ENCODE measurements around the gene MSH6.
A peak's percentile ranks its signal among the peaks of the same experiment; 100 is the strongest.

MSH6 gene

DNA sequence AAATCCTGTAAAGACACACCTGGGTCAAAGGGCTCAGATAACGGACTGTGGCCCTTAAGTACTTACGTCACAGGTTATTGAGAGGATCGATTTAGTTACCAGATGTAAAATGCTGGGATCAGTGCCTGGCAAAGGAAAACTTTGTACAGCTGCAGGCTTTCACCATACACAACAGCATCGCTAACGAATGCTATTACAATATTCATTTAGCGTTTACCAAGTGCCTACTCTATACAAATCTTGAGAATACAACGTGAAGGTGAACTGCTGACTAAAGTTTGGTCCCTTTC lies 619 bp upstream of the MSH6 start:
- no peak for DNase-seq

DNA sequence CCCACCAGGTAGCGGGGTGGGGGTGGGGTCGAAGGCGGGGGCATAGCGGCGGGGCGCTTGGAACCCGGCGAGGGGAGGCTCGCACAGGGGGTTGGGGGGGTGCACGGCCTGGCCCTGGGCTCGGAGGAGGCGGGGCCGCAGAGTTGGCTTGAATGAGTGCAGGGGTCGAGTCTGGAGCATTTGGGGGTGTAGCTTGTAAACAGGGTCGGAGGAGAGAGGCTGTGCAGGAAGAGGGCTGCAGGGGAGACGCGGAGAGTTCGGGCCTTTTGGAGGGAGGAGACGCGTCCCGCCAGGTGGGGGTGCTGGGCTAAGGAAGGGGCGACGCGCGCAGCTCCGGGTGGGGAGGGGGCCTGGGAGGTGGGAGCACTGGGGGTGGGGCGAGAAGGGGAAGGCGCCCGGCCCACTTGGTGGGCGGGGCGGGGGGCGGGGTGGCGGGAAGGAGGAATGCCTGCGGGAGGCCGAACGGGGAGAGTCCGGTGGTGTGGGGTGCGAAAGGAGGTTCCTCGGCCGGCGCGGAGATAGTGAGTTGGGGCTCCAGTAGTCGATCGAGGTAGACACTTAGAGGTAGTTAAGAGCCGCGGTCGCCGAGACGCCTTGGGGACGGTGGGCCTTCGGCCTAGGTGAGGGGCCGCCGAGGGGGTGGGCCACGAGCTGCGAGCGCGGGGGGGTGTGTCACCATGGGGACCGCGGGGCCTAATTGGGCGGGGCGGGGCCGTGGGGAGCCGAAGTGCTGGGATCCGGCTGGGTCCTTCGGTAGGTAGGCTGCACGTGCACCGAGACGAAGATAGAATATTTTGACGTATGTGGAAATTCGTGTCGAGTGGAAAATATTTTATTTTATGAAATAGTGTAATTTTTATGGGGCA lies 774 bp downstream of the MSH6 start:
- DNase-seq, result peak; percentile 63 to 75

- DNase-seq, result no peak
These were observed 1.5 kb downstream of the MSH6 start for GRCh38 chr2:47784352-47784851.

- peak; percentile 85 to 90 for DNase-seq
These were observed 3.0 kb downstream of the MSH6 start for GRCh38 chr2:47785986-47786385.

GRCh38 chr2:47796090-47796697 lies 13.2 kb downstream of the MSH6 start:
- no peak for DNase-seq

GRCh38 chr2:47798631-47799030 lies 15.7 kb downstream of the MSH6 start:
- DNase-seq, result peak; percentile 84 to 86

DNA sequence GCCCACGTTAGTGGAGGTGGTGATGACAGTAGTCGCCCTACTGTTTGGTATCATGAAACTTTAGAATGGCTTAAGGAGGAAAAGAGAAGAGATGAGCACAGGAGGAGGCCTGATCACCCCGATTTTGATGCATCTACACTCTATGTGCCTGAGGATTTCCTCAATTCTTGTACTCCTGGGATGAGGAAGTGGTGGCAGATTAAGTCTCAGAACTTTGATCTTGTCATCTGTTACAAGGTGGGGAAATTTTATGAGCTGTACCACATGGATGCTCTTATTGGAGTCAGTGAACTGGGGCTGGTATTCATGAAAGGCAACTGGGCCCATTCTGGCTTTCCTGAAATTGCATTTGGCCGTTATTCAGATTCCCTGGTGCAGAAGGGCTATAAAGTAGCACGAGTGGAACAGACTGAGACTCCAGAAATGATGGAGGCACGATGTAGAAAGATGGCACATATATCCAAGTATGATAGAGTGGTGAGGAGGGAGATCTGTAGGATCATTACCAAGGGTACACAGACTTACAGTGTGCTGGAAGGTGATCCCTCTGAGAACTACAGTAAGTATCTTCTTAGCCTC lies 16.2 kb downstream of the MSH6 start:
- peak in 1 of 2 experiments; percentile 46 for DNase-seq

GRCh38 chr2:47801118-47801517 lies 18.2 kb downstream of the MSH6 start:
- DNase-seq, result no peak

- no peak for DNase-seq
These were observed 20.4 kb downstream of the MSH6 start for GRCh38 chr2:47803363-47803762.

DNA sequence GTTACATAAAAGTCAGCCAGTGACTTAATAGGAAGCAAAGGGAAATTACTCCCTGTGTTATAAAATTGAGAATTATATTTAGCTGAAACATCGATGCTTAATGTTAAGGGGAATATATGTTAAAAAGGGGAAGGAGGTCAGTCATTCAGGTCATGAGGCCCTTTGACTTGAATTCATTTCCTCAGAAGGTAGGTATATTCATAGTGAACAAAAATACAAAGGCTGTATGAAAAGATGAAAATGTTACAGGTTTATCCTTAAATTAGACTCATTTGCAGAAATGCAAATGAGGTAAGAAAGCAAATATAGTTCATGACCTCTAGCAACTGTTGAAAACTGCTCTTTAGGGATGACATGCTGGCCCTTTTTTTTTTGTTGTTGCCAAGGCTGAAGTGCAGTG lies 20.8 kb downstream of the MSH6 start:
- no peak for DNase-seq

DNA sequence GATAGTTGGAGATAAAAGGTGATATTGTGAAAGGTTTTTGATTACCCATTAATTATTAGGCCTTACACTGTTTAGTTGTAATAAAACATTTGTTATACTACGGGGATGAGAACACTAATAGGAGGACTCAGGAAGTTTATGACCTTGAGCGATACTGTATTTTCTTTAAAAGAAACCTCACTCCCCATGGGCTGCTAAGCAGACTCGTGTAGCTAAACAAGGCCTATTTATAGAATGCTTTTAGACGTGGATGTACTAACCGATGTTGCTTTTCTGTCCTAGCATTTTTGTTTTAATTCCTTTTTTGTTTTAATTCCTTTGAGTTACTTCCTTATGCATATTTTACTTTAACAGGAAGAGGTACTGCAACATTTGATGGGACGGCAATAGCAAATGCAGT lies 22.9 kb downstream of the MSH6 start:
- DNase-seq, result no peak

DNA sequence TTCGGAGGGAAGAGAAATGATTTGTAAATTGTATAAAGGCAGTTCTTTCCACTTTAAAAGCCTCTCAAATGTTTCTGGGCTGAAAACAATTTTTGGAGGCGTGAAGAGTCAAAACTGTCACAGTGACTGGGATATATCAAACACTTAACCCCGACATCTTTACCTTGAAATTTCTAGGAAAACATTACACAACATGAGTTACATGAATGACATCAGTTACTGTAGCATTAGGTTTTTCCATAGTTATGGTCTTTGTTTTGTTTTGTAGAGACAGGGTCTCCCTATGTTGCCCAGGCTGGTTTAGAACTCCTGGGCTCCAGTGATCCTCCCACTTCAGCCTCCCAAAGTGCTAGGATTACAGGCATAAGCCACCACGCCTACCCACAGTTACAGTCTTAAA lies 25.7 kb downstream of the MSH6 start:
- no peak for DNase-seq

DNA sequence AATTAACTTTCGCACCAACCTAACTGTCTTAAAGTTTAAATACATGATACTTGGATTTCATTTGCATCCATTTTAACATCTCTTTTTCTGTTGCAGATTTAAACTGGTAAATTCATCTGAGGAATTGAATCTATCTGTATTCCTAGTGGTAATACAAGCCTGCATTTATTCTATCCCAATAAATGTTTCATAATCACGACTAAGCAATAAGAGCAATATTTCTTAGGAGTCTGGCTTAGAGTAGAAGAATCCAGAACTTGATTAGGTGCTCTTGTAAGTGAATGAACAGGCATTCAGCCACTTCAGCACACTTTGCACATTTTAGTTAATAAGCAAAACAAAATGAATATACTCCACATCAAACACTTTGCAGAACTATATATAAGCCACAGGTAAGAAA lies 27.0 kb downstream of the MSH6 start:
- DNase-seq, result no peak

GRCh38 chr2:47810850-47811249 lies 27.9 kb downstream of the MSH6 start:
- no peak for DNase-seq

- no peak for DNase-seq
These were observed 28.7 kb downstream of the MSH6 start for GRCh38 chr2:47811668-47812067.

GRCh38 chr2:47815764-47816163 lies 32.8 kb downstream of the MSH6 start:
- DNase-seq, result no peak

GRCh38 chr2:47818777-47819176 lies 35.8 kb downstream of the MSH6 start:
- DNase-seq, result no peak

DNA sequence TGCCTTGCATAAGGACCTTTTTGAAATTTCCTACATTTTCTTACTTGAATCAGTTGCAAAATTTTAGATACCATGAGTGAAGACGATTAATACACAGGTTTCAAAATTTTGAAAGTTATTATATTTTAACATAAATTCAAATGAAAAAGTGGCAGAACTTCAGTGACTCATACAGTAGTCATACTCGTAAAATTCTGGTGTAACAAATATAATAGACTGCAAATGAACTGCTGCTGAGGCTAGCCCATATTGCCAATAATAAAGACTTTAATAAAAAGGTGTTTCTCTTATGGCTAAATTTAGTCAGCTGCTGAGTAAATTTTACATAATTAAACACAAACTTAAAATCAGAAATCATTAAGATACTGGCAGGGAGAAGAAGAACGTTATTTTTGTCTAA lies 36.9 kb downstream of the MSH6 start:
- DNase-seq, result no peak

DNA sequence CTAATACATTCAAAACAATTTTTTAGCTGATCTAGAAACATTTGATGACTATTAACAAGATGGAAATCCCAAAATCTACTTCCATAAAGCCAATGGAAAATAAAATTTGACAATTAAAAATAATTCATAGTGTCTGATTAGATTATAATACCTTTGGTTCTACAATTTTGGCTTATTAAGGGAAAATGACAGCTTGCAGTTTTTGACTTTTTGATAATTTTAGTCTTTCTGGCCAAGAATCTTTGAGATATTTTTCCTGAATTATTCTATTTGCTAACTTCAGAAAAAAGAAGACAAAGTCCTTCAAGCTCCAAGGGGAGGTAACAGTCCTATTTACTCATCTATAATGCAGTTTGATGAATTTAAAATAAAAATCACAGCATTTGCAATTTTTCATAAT lies 39.6 kb downstream of the MSH6 start:
- no peak for DNase-seq

DNA sequence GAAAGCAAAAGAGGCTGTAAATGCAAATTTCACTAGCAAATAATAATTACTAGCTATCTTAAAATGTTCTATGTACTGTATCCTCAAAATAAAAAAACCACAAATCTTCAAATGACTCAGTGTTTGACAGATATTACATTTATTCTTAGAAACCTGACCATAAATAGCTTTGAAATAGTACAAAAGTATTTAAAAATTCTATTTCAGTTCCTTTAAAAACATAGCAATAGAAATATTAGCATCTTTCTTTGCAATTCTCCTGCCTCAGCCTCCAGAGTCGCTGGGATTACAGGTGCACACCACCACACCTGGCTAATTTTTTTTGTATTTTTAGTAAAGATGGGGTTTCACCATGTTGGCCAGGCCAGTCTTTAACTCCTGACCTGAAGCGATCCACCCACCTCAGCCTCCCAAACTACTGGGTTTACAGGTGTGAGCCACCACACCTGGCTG lies 50.6 kb downstream of the MSH6 start:
- DNase-seq, result no peak

GRCh38 chr2:47838249-47838648 lies 55.3 kb downstream of the MSH6 start:
- DNase-seq, result no peak

DNA sequence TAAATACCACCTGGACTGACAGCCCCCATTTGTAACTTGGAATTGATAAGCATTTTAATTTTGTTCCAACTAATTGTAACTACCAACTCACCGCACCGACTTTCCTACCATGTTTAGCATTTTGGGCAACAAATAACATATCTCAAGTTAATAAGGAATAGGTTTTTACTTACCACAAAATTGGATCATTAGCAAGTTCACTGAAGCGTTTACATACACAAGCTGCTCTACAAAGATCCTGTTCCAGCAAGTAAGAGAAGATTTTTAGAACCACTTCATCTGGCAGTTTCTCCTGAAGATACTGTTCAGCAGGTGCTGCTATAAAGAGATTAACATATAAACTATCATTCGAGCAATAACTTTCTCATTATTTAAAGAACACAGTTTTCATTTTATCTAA lies 55.7 kb downstream of the MSH6 start:
- DNase-seq, result no peak

- DNase-seq, result no peak
These were observed 59.9 kb downstream of the MSH6 start for GRCh38 chr2:47842846-47843245.

GRCh38 chr2:47843407-47843806 lies 60.5 kb downstream of the MSH6 start:
- DNase-seq, result no peak
